ENCODE results near the gene DBN1. TPM values are rescaled to one million over a fixed set of nuclear protein-coding genes. Genes with fewer than 3 reads are reported as not detected.

Gene DBN1
- total and polyA plus RNA-seq, 9 of the 15 experiments (the other 6 are each of a cell fraction or from before 2014, with no cell fraction given), result 0.25 to 87.2 (median 27.9) TPM

DNA sequence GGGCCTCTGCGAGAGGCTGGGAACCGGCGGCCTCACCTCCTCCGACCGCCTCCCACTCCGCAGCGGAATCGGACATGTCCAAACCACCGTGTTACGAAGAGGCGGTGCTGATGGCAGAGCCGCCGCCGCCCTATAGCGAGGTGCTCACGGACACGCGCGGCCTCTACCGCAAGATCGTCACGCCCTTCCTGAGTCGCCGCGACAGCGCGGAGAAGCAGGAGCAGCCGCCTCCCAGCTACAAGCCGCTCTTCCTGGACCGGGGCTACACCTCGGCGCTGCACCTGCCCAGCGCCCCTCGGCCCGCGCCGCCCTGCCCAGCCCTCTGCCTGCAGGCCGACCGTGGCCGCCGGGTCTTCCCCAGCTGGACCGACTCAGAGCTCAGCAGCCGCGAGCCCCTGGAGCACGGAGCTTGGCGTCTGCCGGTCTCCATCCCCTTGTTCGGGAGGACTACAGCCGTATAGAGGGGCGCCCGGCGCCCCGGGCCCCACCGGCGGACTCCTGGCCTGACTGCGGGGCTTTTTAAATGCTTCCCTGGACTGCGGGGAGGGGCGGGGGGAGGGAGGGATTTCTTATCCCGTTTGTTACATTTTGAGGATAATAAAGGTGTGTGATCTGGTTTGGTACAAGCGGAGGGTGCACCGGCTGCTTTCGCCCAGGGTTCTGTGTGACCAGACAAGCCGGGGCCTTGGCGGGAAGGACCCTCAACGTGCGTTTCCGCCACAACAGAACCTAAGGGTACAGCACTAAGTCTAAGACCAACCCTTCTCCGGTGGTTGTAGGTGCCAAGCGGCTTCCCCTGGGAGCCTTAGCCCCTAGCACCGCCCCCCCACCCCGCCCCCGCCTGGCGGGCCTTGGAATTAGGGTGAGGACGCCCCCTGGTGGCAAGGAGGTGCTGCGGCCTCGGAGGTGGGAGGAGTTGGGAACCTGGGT is 17.5 kb downstream of the DBN1 start (continued):
- TF ChIP-seq PRDM10 (IDR thresholded peaks at IDR 0.05; ENCODE audit: partially characterized antibody) (peak; percentile 20), TBL1XR1 (IDR thresholded peaks at IDR 0.05; ENCODE audit: low read length in 2 of 2) (0 out of 4 replicates have a peak, but pooled peaks of 1 of the 2 experiments have one; percentile 46), ZC3H8 (IDR thresholded peaks at IDR 0.05) (no peak), KDM5B (IDR thresholded peaks at IDR 0.05; ENCODE audit: insufficient replicate concordance, low read depth, low read length) (peak; percentile 54), PATZ1 (CRISPR knock-in tag; IDR thresholded peaks at IDR 0.05; ENCODE audit: borderline replicate concordance) (no peak), HMG20B (CRISPR knock-in tag; IDR thresholded peaks at IDR 0.05) (no peak), ZNF263 (CRISPR knock-in tag; IDR thresholded peaks at IDR 0.05; ENCODE audit: borderline replicate concordance) (peak; percentile 60), TRIM28 (IDR thresholded peaks at IDR 0.05) (no peak), HNRNPK (IDR thresholded peaks at IDR 0.05; ENCODE audit: low read depth, low read length, poor library complexity, severe bottlenecking) (no peak), RCOR1 (IDR thresholded peaks at IDR 0.05; ENCODE audit: borderline replicate concordance in 1 of 2, low read depth in 2 of 2, low read length in 2 of 2) (peak in 1 of 2 experiments; percentile 36; a peak in 1 of 4 replicates)
- TF ChIP-seq, protein P1, sequence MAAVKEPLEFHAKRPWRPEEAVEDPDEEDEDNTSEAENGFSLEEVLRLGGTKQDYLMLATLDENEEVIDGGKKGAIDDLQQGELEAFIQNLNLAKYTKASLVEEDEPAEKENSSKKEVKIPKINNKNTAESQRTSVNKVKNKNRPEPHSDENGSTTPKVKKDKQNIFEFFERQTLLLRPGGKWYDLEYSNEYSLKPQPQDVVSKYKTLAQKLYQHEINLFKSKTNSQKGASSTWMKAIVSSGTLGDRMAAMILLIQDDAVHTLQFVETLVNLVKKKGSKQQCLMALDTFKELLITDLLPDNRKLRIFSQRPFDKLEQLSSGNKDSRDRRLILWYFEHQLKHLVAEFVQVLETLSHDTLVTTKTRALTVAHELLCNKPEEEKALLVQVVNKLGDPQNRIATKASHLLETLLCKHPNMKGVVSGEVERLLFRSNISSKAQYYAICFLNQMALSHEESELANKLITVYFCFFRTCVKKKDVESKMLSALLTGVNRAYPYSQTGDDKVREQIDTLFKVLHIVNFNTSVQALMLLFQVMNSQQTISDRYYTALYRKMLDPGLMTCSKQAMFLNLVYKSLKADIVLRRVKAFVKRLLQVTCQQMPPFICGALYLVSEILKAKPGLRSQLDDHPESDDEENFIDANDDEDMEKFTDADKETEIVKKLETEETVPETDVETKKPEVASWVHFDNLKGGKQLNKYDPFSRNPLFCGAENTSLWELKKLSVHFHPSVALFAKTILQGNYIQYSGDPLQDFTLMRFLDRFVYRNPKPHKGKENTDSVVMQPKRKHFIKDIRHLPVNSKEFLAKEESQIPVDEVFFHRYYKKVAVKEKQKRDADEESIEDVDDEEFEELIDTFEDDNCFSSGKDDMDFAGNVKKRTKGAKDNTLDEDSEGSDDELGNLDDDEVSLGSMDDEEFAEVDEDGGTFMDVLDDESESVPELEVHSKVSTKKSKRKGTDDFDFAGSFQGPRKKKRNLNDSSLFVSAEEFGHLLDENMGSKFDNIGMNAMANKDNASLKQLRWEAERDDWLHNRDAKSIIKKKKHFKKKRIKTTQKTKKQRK (IDR thresholded peaks at IDR 0.05; ENCODE audit: borderline replicate concordance, low read depth, low read length), result no peak
- TF ChIP-seq, protein P2, sequence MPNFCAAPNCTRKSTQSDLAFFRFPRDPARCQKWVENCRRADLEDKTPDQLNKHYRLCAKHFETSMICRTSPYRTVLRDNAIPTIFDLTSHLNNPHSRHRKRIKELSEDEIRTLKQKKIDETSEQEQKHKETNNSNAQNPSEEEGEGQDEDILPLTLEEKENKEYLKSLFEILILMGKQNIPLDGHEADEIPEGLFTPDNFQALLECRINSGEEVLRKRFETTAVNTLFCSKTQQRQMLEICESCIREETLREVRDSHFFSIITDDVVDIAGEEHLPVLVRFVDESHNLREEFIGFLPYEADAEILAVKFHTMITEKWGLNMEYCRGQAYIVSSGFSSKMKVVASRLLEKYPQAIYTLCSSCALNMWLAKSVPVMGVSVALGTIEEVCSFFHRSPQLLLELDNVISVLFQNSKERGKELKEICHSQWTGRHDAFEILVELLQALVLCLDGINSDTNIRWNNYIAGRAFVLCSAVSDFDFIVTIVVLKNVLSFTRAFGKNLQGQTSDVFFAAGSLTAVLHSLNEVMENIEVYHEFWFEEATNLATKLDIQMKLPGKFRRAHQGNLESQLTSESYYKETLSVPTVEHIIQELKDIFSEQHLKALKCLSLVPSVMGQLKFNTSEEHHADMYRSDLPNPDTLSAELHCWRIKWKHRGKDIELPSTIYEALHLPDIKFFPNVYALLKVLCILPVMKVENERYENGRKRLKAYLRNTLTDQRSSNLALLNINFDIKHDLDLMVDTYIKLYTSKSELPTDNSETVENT (CRISPR knock-in tag; IDR thresholded peaks at IDR 0.05), result peak; percentile 61; the same call in 1 of the 2 replicates

Data from K562 (cell line).